Keratinocyte (primary cell): Measurements from ENCODE around the gene VWA3A. TPM values are rescaled to one million over a fixed set of nuclear protein-coding genes. Genes with fewer than 3 reads are reported as not detected.

Experiments used
- DNase-seq: peaks from one replicate; pipeline ENCODE4 v3.0.0-alpha.2; 2011; ENCODE audit warnings: low read depth, missing footprints, low spot score
- FAIRE-seq: peaks from 2 replicates; lab custom pipeline; 2011; peaks lifted over from hg19 to GRCh38; lab: Jason Lieb, UNC
- H2AFZ ChIP-seq: 2 replicates; pipeline ENCODE4 v1.6.0; 2012; ENCODE audit warnings: low read length, control low read depth, inconsistent platforms; ENCODE audit not compliant: control insufficient read depth
- H3K27ac ChIP-seq: 2 replicates; pipeline ENCODE4 v1.5.1; 2011; ENCODE audit warnings: low read length; ENCODE audit not compliant: control insufficient read depth, insufficient read depth
- H3K27me3 ChIP-seq: 3 replicates; pipeline ENCODE4 v1.6.0; 2011; ENCODE audit warnings: low read length; ENCODE audit not compliant: control insufficient read depth, insufficient read depth; ENCODE audit errors: extremely low read depth
- H3K36me3 ChIP-seq, 2 experiments: 2 replicates in 1 of 2; 3 replicates in 1 of 2; pipeline ENCODE4 v1.5.1; 2011; ENCODE audit warnings: low read length in 2 of 2, mild to moderate bottlenecking in 1 of 2; ENCODE audit not compliant: control insufficient read depth in 2 of 2, insufficient read depth in 2 of 2; ENCODE audit errors: extremely low read depth in 1 of 2
- H3K4me1 ChIP-seq: 3 replicates; pipeline ENCODE4 v1.5.1; 2011; ENCODE audit warnings: low read length; ENCODE audit not compliant: control insufficient read depth, insufficient read depth; ENCODE audit errors: extremely low read depth
- H3K4me2 ChIP-seq: 3 replicates; pipeline ENCODE4 v1.6.0; 2011; ENCODE audit warnings: low read depth, low read length; ENCODE audit not compliant: control insufficient read depth, insufficient read depth; ENCODE audit errors: extremely low read depth
- H3K4me3 ChIP-seq, 3 experiments: fragments of 200-600 bp in 1 of 3; sonication (generic) in 1 of 3; 2 replicates in 2 of 3; 3 replicates in 1 of 3; pipeline ENCODE4 v1.5.1; 2011 to 2016; ENCODE audit warnings: low read length in 3 of 3, mild to moderate bottlenecking in 3 of 3, control low read depth in 2 of 3, inconsistent platforms in 1 of 3, low read depth in 1 of 3, mixed read lengths in 1 of 3, mixed run types in 1 of 3, moderate library complexity in 1 of 3; ENCODE audit not compliant: control insufficient read depth in 2 of 3, insufficient read depth in 2 of 3; ENCODE audit errors: extremely low read depth in 1 of 3
- H3K79me2 ChIP-seq: 2 replicates; pipeline ENCODE4 v1.6.0; 2012; ENCODE audit warnings: low read length; ENCODE audit not compliant: control insufficient read depth, insufficient read depth
- H3K9ac ChIP-seq: 3 replicates; pipeline ENCODE4 v1.6.0; 2011; ENCODE audit warnings: low read length; ENCODE audit not compliant: control insufficient read depth, insufficient read depth; ENCODE audit errors: extremely low read depth
- H3K9me1 ChIP-seq: 3 replicates; pipeline ENCODE4 v1.6.0; 2011; ENCODE audit warnings: low read length; ENCODE audit not compliant: control insufficient read depth, insufficient read depth; ENCODE audit errors: extremely low read depth
- H3K9me3 ChIP-seq: 2 replicates; pipeline ENCODE4 v1.5.1; 2012; ENCODE audit warnings: low read depth, low read length; ENCODE audit not compliant: control insufficient read depth
- H4K20me1 ChIP-seq: 3 replicates; pipeline ENCODE4 v1.6.0; 2011; ENCODE audit warnings: low read length; ENCODE audit not compliant: control insufficient read depth, insufficient read depth; ENCODE audit errors: extremely low read depth
- CTCF ChIP-seq, 3 experiments: IDR thresholded peaks in 1 of 3; conservative IDR thresholded peaks in 1 of 3; optimal IDR thresholded peaks in 1 of 3; 2 replicates in 2 of 3; 3 replicates in 1 of 3; pipeline versions ENCODE3 to v1.5.1; 2011; ENCODE audit warnings: low read length in 3 of 3, mild to moderate bottlenecking in 3 of 3, moderate library complexity in 2 of 3, control low read depth in 1 of 3, inconsistent platforms in 1 of 3; ENCODE audit not compliant: insufficient read depth in 2 of 3; ENCODE audit errors: extremely low read depth in 1 of 3
- EZH2 ChIP-seq: IDR thresholded peaks from one replicate; pipeline ENCODE4 v1.6.1; 2012; ENCODE audit warnings: inconsistent platforms, mild to moderate bottlenecking, low read length, moderate library complexity
- dilution Hi-C: fragments of 300-500 bp; cut with MboI; formaldehyde crosslinking; loops from one replicate; pipeline ENCODE4 v1.7.0; 2020; ENCODE audit warnings: low sequenced_read_pairs; ENCODE audit not compliant: extremely low pct_ligation_motif_present
- polyA plus RNA-seq, 5 experiments: library from polyadenylated mRNA; depleted of rRNA in 3 of 5; stranded (reverse) in 3 of 5; stranded (forward) in 1 of 5; unstranded in 1 of 5; fragments of >200 nt; gene quantifications; 1 replicate in 1 of 5; 2 replicates in 3 of 5; 3 replicates in 1 of 5; pipeline versions ENCODE4 v1.2.1 to v1.2.3, GENCODE V29; 2011 to 2012; ENCODE audit warnings: missing spikeins in 2 of 5, low read depth in 1 of 5, low replicate concordance in 1 of 5

Gene VWA3A
- polyA plus RNA-seq, 1 donor (not counting 4 experiments of a cell fraction or from before 2014, with no cell fraction given), result 0.05 TPM

DNA sequence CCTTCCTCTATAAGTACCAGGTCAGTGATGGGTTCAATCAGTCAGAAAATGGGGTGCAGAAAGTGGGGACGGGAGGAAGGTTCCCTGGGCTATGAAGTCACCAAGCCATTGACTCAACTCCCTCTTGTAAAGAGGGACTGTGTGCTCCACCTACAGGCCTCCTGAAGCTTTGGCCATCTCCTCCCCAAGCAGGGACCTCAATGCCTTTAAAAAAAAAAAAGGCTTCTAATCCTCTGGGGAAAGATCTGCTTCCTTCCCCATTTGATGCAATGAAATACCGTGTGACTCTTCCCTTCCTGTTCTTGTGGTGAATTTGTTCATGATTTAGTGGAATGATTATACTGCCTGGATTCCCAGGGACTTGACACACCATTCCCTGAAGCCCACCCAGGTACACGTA lies 30.8 kb downstream of the VWA3A start:
- H3K9me1 ChIP-seq, result no peaks in the 10 kb centered on the region
- no peak overlapping the region for H3K27ac ChIP-seq
- H3K4me1 ChIP-seq, result no peaks in the 10 kb centered on the region
- FAIRE-seq (no peak), DNase-seq (no peak)
- H3K79me2 ChIP-seq, result no peaks in the 10 kb centered on the region
- peaks cover 4% of the 10 kb centered on the region for H3K27me3 ChIP-seq
- H4K20me1 ChIP-seq, result no peaks in the 10 kb centered on the region
- TF ChIP-seq CTCF (optimal IDR thresholded peaks at IDR 0.05 in 1 of 3, IDR thresholded peaks at IDR 0.05 in 1 of 3, conservative IDR thresholded peaks at IDR 0.05 in 1 of 3; ENCODE audit: extremely low read depth in 1 of 3, insufficient read depth in 2 of 3, low read length in 3 of 3) (peak in 1 of 3 experiments; percentile 43), EZH2 (no peak)
- H2AFZ ChIP-seq, result no peak overlapping the region
- no peak overlapping the region for H3K9ac ChIP-seq
- H3K36me3 ChIP-seq, result no peaks in the 10 kb centered on the region
- no peak overlapping the region for H3K4me2 ChIP-seq
- dilution Hi-C loops, result no loop called here
- no peaks in the 10 kb centered on the region for H3K9me3 ChIP-seq
- H3K4me3 ChIP-seq, result no peak overlapping the region

GRCh38 chr16:22123759-22124490 lies 31.6 kb downstream of the VWA3A start:
- DNase-seq (no peak), FAIRE-seq (no peak)
- Histone ChIP-seq H3K79me2 (no peaks in the 10 kb centered on the region), H3K9me3 (no peaks in the 10 kb centered on the region), H3K36me3 (no peaks in the 10 kb centered on the region), H3K27me3 (peaks cover 4% of the 10 kb centered on the region), H3K9ac (no peak overlapping the region), H4K20me1 (no peaks in the 10 kb centered on the region), H3K4me3 (no peak overlapping the region), H3K4me1 (no peaks in the 10 kb centered on the region), H3K4me2 (no peak overlapping the region), H3K27ac (no peak overlapping the region), H2AFZ (no peak overlapping the region), H3K9me1 (no peaks in the 10 kb centered on the region)
- no peak for TF ChIP-seq CTCF (optimal IDR thresholded peaks at IDR 0.05 in 1 of 3, IDR thresholded peaks at IDR 0.05 in 1 of 3, conservative IDR thresholded peaks at IDR 0.05 in 1 of 3; ENCODE audit: extremely low read depth in 1 of 3, insufficient read depth in 2 of 3, low read length in 3 of 3)
- TF ChIP-seq EZH2, result no peak
- dilution Hi-C loops, result no loop called here
